Liver (tissue), 9 donors: Measurements from ENCODE around the gene LINGO4. TPM values are rescaled to one million over a fixed set of nuclear protein-coding genes. Genes with fewer than 3 reads are reported as not detected.

ENCODE experiments used
- DNase-seq: peaks from one replicate; pipeline ENCODE4 v3.0.0-alpha.2; 2017; ENCODE audit warnings: low spot score
- H3K27ac ChIP-seq, 2 donors: one replicate each; pipeline ENCODE4 v1.7.0; 2013; ENCODE audit warnings: inconsistent platforms in 2 of 2, low read length in 2 of 2, control low read depth in 1 of 2, low read depth in 1 of 2, mild to moderate bottlenecking in 1 of 2
- H3K27me3 ChIP-seq, 4 donors: one replicate each; pipeline versions ENCODE4 v1.6.1 to v1.7.0; 2013; ENCODE audit warnings: low read length in 3 of 4, inconsistent platforms in 1 of 4, mild to moderate bottlenecking in 1 of 4, moderate library complexity in 1 of 4; ENCODE audit not compliant: control insufficient read depth in 4 of 4, insufficient read depth in 4 of 4
- H3K36me3 ChIP-seq, 4 donors: one replicate each; pipeline versions ENCODE4 v1.6.1 to v1.7.0; 2013; ENCODE audit warnings: low read length in 3 of 4, mild to moderate bottlenecking in 3 of 4, low read depth in 1 of 4, moderate library complexity in 1 of 4; ENCODE audit not compliant: control insufficient read depth in 4 of 4, insufficient read depth in 3 of 4
- H3K4me1 ChIP-seq, 4 donors: one replicate each; pipeline versions ENCODE4 v1.6.1 to v1.7.0; 2013; ENCODE audit warnings: low read length in 3 of 4, mild to moderate bottlenecking in 3 of 4, moderate library complexity in 1 of 4; ENCODE audit not compliant: control insufficient read depth in 4 of 4, insufficient read depth in 4 of 4
- H3K4me3 ChIP-seq, 3 donors: one replicate each; pipeline versions ENCODE4 v1.6.1 to v1.7.0; 2013; ENCODE audit warnings: low read length in 3 of 3, control low read depth in 1 of 3, low read depth in 1 of 3, mild to moderate bottlenecking in 1 of 3
- H3K9ac ChIP-seq, 2 donors: one replicate each; pipeline ENCODE4 v1.7.0; 2013; ENCODE audit warnings: low read length in 2 of 2, mild to moderate bottlenecking in 2 of 2, moderate library complexity in 2 of 2, control low read depth in 1 of 2, low read depth in 1 of 2
- H3K9me3 ChIP-seq, 4 donors: one replicate each; pipeline versions ENCODE4 v1.6.1 to v1.7.0; 2013; ENCODE audit warnings: low read length in 3 of 4; ENCODE audit not compliant: control insufficient read depth in 4 of 4
- ATF3 ChIP-seq: IDR thresholded peaks from 2 replicates; pipeline ENCODE4 v1.6.1; 2016; ENCODE audit warnings: antibody characterized with exemption
- CTCF ChIP-seq: fragments of 150-350 bp; IDR thresholded peaks from 2 replicates; pipeline ENCODE4 v1.5.1; 2017; ENCODE audit warnings: improper control_type of control experiment, low read depth, low read length; ENCODE audit not compliant: missing input control
- FOXA1 ChIP-seq: IDR thresholded peaks from 2 replicates; pipeline ENCODE4 v1.6.1; 2016; ENCODE audit warnings: antibody characterized with exemption
- FOXA2 ChIP-seq: IDR thresholded peaks from 2 replicates; pipeline ENCODE4 v1.6.1; 2016; ENCODE audit warnings: antibody characterized with exemption
- HNF4A ChIP-seq, 2 donors: conservative IDR thresholded peaks; 2 replicates each; pipeline ENCODE4 v1.6.1; 2016; ENCODE audit warnings: antibody characterized with exemption in 2 of 2, mild to moderate bottlenecking in 2 of 2
- HNF4G ChIP-seq: IDR thresholded peaks from 2 replicates; pipeline ENCODE4 v1.6.1; 2016; ENCODE audit warnings: antibody characterized with exemption
- JUND ChIP-seq, 2 donors: IDR thresholded peaks; 2 replicates each; pipeline ENCODE4 v1.6.1; 2016; ENCODE audit warnings: antibody characterized with exemption in 2 of 2
- MAX ChIP-seq: IDR thresholded peaks from 2 replicates; pipeline ENCODE4 v1.6.1; 2016; ENCODE audit warnings: antibody characterized with exemption
- RAD21 ChIP-seq, 2 donors: IDR thresholded peaks; 2 replicates each; pipeline ENCODE4 v1.6.1; 2016; ENCODE audit warnings: antibody characterized with exemption in 2 of 2, mild to moderate bottlenecking in 2 of 2
- REST ChIP-seq: IDR thresholded peaks from 2 replicates; pipeline ENCODE4 v1.6.1; 2016; ENCODE audit warnings: antibody characterized with exemption, mild to moderate bottlenecking
- RXRA ChIP-seq, 2 donors: IDR thresholded peaks; 2 replicates each; pipeline ENCODE4 v1.6.1; 2017 to 2018; ENCODE audit warnings: antibody characterized with exemption in 2 of 2, mild to moderate bottlenecking in 1 of 2
- YY1 ChIP-seq: IDR thresholded peaks from 2 replicates; pipeline ENCODE4 v1.6.1; 2016; ENCODE audit warnings: antibody characterized with exemption, mild to moderate bottlenecking
- WGBS: extraction: QIAGEN DNeasy Blood & Tissue Kit; methylation state at CpG from one replicate; pipeline ENCODE4 v1.1.7; 2013; 5-methylcytosine and 5-hydroxymethylcytosine counted together
- polyA plus RNA-seq, 2 donors: library from polyadenylated mRNA; stranded (reverse) in 1 of 2; unstranded in 1 of 2; fragments of 200-250 nt in 1 of 2; fragments of >200 nt in 1 of 2; fragmentation: Nextera tagmentation in 1 of 2; extraction: Ambion mirVana in 1 of 2; gene quantifications; one replicate each; pipeline versions ENCODE4 v1.2.1 to v1.2.3, GENCODE V29; 2013 to 2015
- total RNA-seq, 2 donors: library from RNA; depleted of rRNA; stranded (reverse); fragments of >200 nt; gene quantifications; one replicate each; pipeline ENCODE4 v1.2.3, GENCODE V29; 2014
- donor health status: healthy.
- donor health status: healthy.
- donor health status: healthy.
- donor health status: healthy.
- donor health status: healthy.

LINGO4 gene
- total and polyA plus RNA-seq, 4 donors: 0.05 to 0.50 (median 0.09) TPM; not detected in 1

GRCh38 chr1:151815716-151816327 is 10.6 kb upstream of the LINGO4 start (continued):
- TF ChIP-seq REST (no peak), FOXA2 (no peak), MAX (no peak), CTCF (no peak), HNF4A (conservative IDR thresholded peaks at IDR 0.05) (no peak)

- Histone ChIP-seq H3K36me3 (peaks cover 1 to 60% (median 45%) of the 10 kb centered on the region in 4 donors), H3K27ac (no peak overlapping the region), H3K9me3 (no peaks in the 10 kb centered on the region), H3K27me3 (no peaks in the 10 kb centered on the region), H3K9ac (no peak overlapping the region), H3K4me1 (peaks cover 8 to 32% (median 18%) of the 10 kb centered on the region in 4 donors), H3K4me3 (no peak overlapping the region)
- DNase-seq: no peak
- TF ChIP-seq JUND (IDR thresholded peaks at IDR 0.05): no peak
- no peak for TF ChIP-seq ATF3
- no peak for TF ChIP-seq RXRA (IDR thresholded peaks at IDR 0.05)
- TF ChIP-seq YY1: no peak
- no peak for TF ChIP-seq REST
- TF ChIP-seq CTCF: no peak
- TF ChIP-seq RAD21 (IDR thresholded peaks at IDR 0.05): no peak
- no peak for TF ChIP-seq FOXA1
- no peak for TF ChIP-seq HNF4G
- TF ChIP-seq FOXA2: no peak
- 87% methylated on average over 8 of the region's 8 CpGs for WGBS
These were observed 9.8 kb upstream of the LINGO4 start for GRCh38 chr1:151814971-151815545.
